Stomach smooth muscle (tissue), 2 donors: ENCODE measurements around the gene MYO18A.

ENCODE experiments used
- H3K27ac ChIP-seq: one replicate; pipeline ENCODE4 v1.7.0; 2013; ENCODE audit warnings: mild to moderate bottlenecking, low read length, inconsistent platforms
- H3K27me3 ChIP-seq, 2 donors: one replicate each; pipeline ENCODE4 v1.7.0; 2013; ENCODE audit warnings: low read length in 2 of 2; ENCODE audit not compliant: insufficient read depth in 2 of 2, control insufficient read depth in 1 of 2
- H3K36me3 ChIP-seq, 2 donors: one replicate each; pipeline ENCODE4 v1.7.0; 2013; ENCODE audit warnings: low read length in 2 of 2; ENCODE audit not compliant: control insufficient read depth in 2 of 2, insufficient read depth in 2 of 2
- H3K4me1 ChIP-seq: one replicate; pipeline ENCODE4 v1.7.0; 2013; ENCODE audit warnings: low read length; ENCODE audit not compliant: control insufficient read depth, insufficient read depth
- H3K4me3 ChIP-seq, 2 donors: one replicate each; pipeline ENCODE4 v1.7.0; 2013; ENCODE audit warnings: low read length in 2 of 2
- H3K9ac ChIP-seq, 2 donors: one replicate each; pipeline ENCODE4 v1.7.0; 2013; ENCODE audit warnings: low read length in 2 of 2, mild to moderate bottlenecking in 1 of 2
- H3K9me3 ChIP-seq, 2 donors: one replicate each; pipeline ENCODE4 v1.7.0; 2013; ENCODE audit warnings: low read length in 2 of 2; ENCODE audit not compliant: control insufficient read depth in 2 of 2
- donor health status: healthy.
- donor health status: Pancreatic carcinoma.

The MYO18A gene

DNA sequence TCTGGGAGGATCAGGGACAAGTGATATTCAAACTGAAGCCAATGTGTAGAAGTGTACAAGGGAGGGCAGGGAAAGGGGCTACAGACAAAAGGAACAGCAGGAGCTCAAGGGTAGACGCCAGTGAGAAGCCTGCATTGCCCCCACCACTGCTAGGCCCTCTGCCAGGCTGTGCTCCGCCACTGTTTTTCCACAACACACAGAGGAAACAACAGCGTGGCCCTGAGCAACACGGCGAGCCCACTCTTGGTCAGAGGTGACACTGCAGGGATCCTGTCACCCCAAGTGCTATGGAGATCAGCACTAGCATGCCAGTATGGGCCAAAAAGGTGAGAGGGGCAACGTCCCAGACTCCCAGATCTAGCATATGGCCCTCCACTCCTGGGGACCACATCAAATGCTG lies 23.4 kb downstream of the MYO18A start:
- no peaks in the 10 kb centered on the region for H3K36me3 ChIP-seq
- H3K4me3 ChIP-seq, result no peak overlapping the region
- no peaks in the 10 kb centered on the region for H3K27me3 ChIP-seq
- no peak overlapping the region for H3K27ac ChIP-seq
- peaks cover 42% of the 10 kb centered on the region for H3K4me1 ChIP-seq
- no peak overlapping the region for H3K9ac ChIP-seq
- H3K9me3 ChIP-seq, result no peaks in the 10 kb centered on the region

DNA sequence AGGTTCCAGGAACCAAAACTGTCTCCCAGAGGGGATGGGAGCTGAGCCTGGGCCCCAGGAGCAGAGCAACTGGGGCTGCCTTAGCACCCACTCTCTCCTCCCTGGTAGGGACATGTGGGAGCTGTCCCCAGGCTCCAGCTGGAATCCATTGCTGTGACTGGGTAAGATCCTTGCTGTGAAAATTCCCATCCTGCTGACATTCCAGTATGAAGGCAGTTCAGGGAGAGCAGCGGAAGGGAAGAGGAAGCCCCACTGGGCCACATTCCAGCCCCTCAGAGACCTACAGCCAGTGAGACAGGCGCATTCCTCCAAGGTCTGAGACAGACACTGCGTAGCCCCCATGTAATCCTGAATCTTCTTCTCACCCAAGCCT lies 24.2 kb downstream of the MYO18A start:
- Histone ChIP-seq H3K27me3 (no peaks in the 10 kb centered on the region), H3K4me3 (no peak overlapping the region), H3K27ac (peak overlapping the region; percentile 18), H3K9ac (no peak overlapping the region), H3K9me3 (no peaks in the 10 kb centered on the region), H3K36me3 (no peaks in the 10 kb centered on the region), H3K4me1 (peaks cover 42% of the 10 kb centered on the region)

DNA sequence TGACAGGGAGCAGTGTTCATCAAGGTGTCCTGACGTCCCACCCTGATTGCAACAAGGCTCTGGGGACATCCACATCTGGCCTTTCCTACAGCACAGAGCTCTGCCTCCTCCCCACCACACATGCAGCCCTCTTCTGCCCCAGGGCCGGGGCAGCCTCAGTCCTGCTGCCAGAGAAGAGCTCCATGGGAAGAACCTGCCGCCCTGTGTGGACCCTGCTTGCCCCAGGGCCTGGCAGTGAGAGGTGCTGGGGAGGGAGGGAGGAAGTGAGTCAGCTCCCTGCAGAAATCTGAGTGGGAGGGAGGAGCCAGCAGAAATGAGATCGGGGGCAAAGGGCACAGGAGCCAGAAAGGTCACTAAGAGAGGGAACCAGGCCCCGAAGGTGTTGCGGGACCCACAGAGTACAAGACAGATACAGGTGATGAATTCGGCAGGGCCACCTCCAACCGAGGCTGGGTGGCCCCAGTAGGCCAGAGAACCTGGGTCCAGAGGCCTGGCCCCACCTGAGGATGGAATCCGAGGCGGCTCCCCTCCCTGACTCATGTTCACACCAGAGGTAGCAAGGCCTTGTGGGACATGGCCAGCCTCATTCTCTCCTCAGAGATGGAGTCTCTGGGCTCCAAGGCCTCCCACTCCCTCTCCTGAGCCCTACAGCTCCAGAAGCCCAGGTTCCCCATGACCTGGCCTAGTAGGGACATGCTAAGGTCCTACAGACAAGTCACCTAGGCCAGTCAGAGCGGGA lies 24.8 kb downstream of the MYO18A start:
- no peak overlapping the region for H3K4me3 ChIP-seq
- H3K9ac ChIP-seq, result peak overlapping the region in 1 of 2 donors; percentile 36
- H3K27ac ChIP-seq, result peak overlapping the region; percentile 18
- H3K4me1 ChIP-seq, result peaks cover 43% of the 10 kb centered on the region
- H3K36me3 ChIP-seq, result no peaks in the 10 kb centered on the region
- H3K9me3 ChIP-seq, result no peaks in the 10 kb centered on the region
- H3K27me3 ChIP-seq, result no peaks in the 10 kb centered on the region

DNA sequence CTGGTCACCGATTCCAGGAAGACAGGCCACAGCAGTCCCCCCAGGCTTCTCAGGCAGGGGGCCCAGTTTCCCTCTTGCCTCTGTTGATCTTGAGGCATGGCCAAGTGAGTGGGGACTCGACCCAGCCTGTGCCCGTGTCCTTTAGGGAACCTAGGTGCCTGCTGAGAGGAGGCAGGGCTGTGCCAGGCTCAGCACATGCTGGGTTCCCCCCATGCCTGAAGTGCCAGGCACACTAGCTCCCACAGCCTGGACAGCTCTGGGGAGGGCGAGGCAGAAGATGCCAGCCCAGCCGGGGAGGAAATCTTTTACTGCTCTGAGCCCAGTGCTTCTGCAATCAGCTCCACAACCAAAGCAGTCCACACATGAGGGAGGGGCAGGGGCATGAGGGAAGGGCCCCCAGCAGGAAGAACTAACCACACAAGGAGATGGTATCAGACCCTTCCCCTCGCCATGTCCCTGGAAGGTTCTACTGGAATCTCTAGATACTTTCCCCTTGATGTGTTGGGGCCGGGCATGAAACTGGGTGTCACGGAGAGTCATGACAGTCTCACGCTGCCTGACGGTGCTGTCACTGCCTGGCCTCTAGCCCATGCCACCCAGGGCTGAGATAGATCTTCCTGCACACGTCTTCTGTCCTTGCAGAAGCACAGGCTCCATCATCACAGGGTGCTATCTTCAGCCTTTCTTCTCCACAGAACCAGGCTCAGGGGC lies 25.5 kb downstream of the MYO18A start:
- Histone ChIP-seq H3K27me3 (no peaks in the 10 kb centered on the region), H3K36me3 (no peaks in the 10 kb centered on the region), H3K9ac (peak overlapping the region in 1 of 2 donors; percentile 36), H3K27ac (peak overlapping the region; percentile 18), H3K9me3 (no peaks in the 10 kb centered on the region), H3K4me3 (no peak overlapping the region), H3K4me1 (peaks cover 43% of the 10 kb centered on the region)

DNA sequence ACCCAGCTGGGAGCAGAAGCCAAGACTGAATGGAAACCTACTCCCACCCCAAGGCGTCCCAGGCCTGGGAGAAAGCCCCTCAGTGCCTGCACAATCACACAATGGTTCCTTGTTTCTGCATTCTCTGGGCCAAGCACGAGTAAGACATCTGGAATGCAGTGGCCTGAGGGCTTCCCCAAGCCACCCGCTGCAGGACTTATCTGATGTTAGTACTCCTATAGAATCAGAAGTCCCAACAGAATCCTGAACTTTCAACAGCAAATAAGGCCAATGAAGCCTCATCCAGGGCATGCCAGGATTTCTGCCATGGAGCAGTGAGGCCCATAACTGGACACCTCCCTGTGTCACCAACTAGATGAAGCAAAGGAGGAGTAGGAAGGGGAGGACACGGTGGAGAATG lies 28.6 kb downstream of the MYO18A start:
- H3K27me3 ChIP-seq, result no peaks in the 10 kb centered on the region
- no peak overlapping the region for H3K27ac ChIP-seq
- H3K9ac ChIP-seq, result no peak overlapping the region
- H3K4me1 ChIP-seq, result peaks cover 42% of the 10 kb centered on the region
- H3K4me3 ChIP-seq, result no peak overlapping the region
- no peaks in the 10 kb centered on the region for H3K9me3 ChIP-seq
- no peaks in the 10 kb centered on the region for H3K36me3 ChIP-seq

DNA sequence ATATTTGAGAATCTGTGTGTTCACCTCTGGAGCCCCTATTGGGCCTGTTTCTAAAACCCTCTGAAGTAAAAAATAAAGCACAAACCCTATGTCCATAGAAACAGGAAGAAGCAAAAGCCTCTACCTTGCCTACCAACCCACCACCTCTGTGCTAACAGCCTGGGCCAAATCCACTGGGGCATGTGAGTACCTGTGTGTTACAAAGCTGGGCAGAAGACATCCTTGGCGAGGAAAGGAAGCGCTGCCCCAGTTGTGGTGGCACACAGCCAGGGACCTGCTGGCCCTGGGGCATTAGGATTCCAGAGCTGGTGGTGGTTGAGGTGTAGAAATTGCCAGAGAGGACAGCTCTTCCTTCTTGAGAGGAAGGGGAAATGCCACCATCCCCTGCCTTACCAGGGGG lies 30.0 kb downstream of the MYO18A start:
- no peak overlapping the region for H3K9ac ChIP-seq
- H3K27me3 ChIP-seq, result no peaks in the 10 kb centered on the region
- no peaks in the 10 kb centered on the region for H3K9me3 ChIP-seq
- no peak overlapping the region for H3K4me3 ChIP-seq
- H3K4me1 ChIP-seq, result peaks cover 35% of the 10 kb centered on the region
- H3K36me3 ChIP-seq, result no peaks in the 10 kb centered on the region
- peak overlapping the region; percentile 24 for H3K27ac ChIP-seq

DNA sequence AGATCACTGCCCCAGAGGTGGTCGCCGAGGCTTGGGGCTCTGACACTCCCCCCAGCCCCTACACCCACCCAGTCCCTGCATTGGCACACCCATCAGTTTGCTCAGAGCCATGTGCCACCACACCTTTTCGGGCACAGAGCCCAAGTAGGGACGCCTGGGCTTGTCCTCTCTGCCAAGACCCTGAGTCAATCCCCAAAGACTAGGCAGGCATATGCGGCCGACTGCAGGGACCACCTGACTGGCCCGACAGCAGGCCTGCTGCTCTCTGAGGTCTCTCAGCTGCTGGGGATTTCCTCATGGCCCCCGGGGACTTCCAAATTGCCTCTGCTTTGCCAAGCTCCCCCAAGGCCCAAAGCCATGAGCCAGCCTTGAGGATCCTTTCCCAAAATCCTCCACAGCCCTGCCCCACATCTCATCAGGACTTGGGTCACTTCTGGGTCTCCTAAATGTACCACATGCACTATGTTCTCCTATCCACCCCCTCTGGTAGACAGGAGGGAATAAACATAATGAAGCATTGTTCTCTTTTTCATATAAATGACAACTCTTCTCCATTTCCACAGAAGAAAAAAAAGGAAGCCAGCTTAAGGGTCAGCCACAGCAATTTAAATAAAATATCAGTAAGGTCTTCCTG lies 30.6 kb downstream of the MYO18A start:
- Histone ChIP-seq H3K4me1 (peaks cover 34% of the 10 kb centered on the region), H3K4me3 (peak overlapping the region; percentile 78 to 81), H3K36me3 (no peaks in the 10 kb centered on the region)

DNA sequence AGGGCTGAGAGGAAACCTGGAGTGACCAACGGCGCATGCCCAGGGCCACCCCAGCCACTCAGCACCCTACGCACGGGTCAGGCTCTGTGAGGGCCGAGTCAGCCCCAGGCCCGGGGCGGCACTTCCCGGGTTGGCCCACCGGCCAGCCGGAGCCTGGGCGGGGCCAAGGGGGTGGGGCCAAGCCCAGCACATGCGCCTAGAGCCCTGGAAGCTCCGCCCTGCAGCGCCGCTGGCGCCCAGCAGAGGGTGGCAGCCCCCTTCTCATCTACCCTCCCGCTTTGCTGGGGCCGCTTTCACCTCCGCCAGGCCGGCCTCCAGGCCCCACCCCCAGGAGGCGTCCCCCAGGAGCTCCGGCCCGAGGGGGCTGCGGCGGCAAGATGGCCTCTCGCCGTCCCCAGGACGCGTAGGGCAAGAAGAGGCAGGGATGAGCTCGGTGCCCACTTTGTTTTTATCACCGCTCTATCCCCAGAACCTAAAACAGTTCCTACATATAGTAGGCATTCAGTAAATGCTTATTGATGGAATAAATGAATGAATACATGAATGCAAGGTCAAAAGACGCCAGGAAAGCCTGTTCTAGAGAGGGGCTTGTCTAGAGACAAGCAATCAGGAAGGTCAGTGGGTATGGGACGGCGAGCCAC lies 31.3 kb downstream of the MYO18A start:
- Histone ChIP-seq H3K36me3 (no peaks in the 10 kb centered on the region), H3K9ac (peak overlapping the region; percentile 74 to 90), H3K4me1 (peaks cover 31% of the 10 kb centered on the region), H3K27ac (peak overlapping the region; percentile 84), H3K27me3 (no peaks in the 10 kb centered on the region), H3K4me3 (peak overlapping the region; percentile 78 to 81), H3K9me3 (no peaks in the 10 kb centered on the region)

More for the DNA sequence above, 30.6 kb downstream of the MYO18A start:
- Histone ChIP-seq H3K9me3 (no peaks in the 10 kb centered on the region), H3K27me3 (no peaks in the 10 kb centered on the region), H3K9ac (peak overlapping the region; percentile 74 to 84), H3K27ac (peak overlapping the region; percentile 84)

DNA sequence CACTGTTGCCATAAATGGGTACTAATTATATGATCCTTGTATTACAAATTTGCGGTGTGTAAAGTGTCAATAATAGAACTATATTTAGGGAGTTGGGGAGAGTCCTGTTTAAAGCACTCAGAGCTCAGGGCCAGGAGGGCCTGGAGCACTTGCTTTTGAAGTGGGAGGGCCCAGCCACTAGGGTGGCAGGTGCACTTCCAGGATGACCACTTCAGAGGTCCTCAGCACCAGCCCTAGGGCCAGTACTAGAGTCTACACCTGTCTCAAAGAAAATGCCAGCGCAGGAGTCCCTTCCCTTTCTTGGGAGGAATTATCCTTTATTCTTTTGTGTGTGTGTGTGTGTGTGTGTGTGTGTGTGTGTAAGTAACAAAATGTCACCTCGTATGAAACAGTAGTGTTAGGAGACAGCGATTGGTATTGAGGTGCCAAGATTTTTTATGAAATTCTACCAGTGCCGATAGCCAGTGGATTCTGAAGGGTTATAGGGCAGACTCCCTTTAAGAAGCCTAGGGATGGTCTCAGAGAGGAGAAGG lies 31.9 kb downstream of the MYO18A start:
- Histone ChIP-seq H3K36me3 (no peaks in the 10 kb centered on the region), H3K4me3 (peak overlapping the region; percentile 78 to 81), H3K4me1 (peaks cover 31% of the 10 kb centered on the region), H3K27me3 (no peaks in the 10 kb centered on the region), H3K27ac (peak overlapping the region; percentile 84), H3K9me3 (no peaks in the 10 kb centered on the region), H3K9ac (peak overlapping the region; percentile 74 to 90)

DNA sequence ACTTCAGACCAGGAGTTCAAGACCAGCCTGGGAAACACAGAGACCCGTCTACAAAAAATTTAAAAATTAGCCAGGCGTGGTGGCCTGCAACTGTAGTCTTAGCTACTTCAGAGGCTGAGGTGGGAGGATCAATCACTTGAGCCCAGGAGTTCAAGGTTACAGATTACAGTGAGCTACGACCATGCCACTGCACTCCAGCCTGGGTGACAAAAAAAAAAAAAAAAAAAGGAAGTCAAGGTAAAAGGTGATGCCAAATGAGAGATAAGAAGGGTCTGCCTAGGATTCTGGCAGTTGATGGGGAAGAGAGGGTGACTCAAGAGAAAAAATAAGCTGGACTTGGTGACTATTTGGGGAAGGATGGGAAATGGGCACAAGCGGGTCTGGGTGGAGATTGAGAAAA lies 32.5 kb downstream of the MYO18A start:
- Histone ChIP-seq H3K27ac (no peak overlapping the region), H3K27me3 (no peaks in the 10 kb centered on the region), H3K4me3 (no peak overlapping the region), H3K9me3 (no peaks in the 10 kb centered on the region), H3K36me3 (no peaks in the 10 kb centered on the region), H3K4me1 (peaks cover 31% of the 10 kb centered on the region), H3K9ac (no peak overlapping the region)
